CD8-positive, alpha-beta memory T cell (primary cell): ENCODE measurements around the gene GPX2. TPM values are rescaled to one million over a fixed set of nuclear protein-coding genes. Genes with fewer than 3 reads are reported as not detected.

Source experiments
- CTCF ChIA-PET: fragments of 350-600 bp; sonication (Branson Sonifier 250); formaldehyde crosslinking; loops from one replicate; lab custom pipeline; 2021; ENCODE audit warnings: antibody characterized with exemption; lab: Charles Lee
- POLR2A ChIA-PET: fragments of 350-600 bp; sonication (Branson Sonifier 250); formaldehyde crosslinking; loops from one replicate; lab custom pipeline; 2021; ENCODE audit warnings: antibody characterized with exemption; lab: Charles Lee
- DNase-seq, 5 donors: peaks; one replicate each; pipeline versions ENCODE4 v3.0.0 to v3.0.0-alpha.2; 2020 to 2022; ENCODE audit warnings: mixed read lengths in 1 of 5
- H3K27ac ChIP-seq: one replicate; pipeline ENCODE4 v1.7.0; 2013; ENCODE audit warnings: low read depth, mild to moderate bottlenecking, low read length, moderate library complexity
- H3K27me3 ChIP-seq: 2 replicates; pipeline ENCODE4 v1.7.0; 2013; ENCODE audit warnings: low read length, mild to moderate bottlenecking; ENCODE audit not compliant: insufficient read depth, poor library complexity, severe bottlenecking
- H3K36me3 ChIP-seq: 2 replicates; pipeline ENCODE4 v1.7.0; 2013; ENCODE audit warnings: mild to moderate bottlenecking, low read length, moderate library complexity; ENCODE audit not compliant: insufficient read depth
- H3K4me1 ChIP-seq: 2 replicates; pipeline ENCODE4 v1.7.0; 2013; ENCODE audit warnings: mild to moderate bottlenecking, low read length, moderate library complexity; ENCODE audit not compliant: insufficient read depth
- H3K4me3 ChIP-seq: 2 replicates; pipeline ENCODE4 v1.7.0; 2013; ENCODE audit warnings: mild to moderate bottlenecking, low read length
- H3K9me3 ChIP-seq: 2 replicates; pipeline ENCODE4 v1.7.0; 2013; ENCODE audit warnings: mild to moderate bottlenecking, low read length
- H3K27ac Mint-ChIP-seq, 8 donors: one replicate each; pipeline ENCODE4 v1.8.0; 2020 to 2021; ENCODE audit warnings: mixed read lengths in 8 of 8, mild to moderate bottlenecking in 6 of 8, inconsistent platforms in 3 of 8, moderate library complexity in 3 of 8
- H3K27me3 Mint-ChIP-seq, 2 donors: one replicate each; pipeline ENCODE4 v1.8.0; 2020 to 2021; ENCODE audit warnings: mixed read lengths in 2 of 2, mild to moderate bottlenecking in 1 of 2, moderate library complexity in 1 of 2
- H3K36me3 Mint-ChIP-seq, 3 donors: one replicate each; pipeline ENCODE4 v1.8.0; 2020 to 2021; ENCODE audit warnings: mixed read lengths in 3 of 3, inconsistent platforms in 1 of 3, mild to moderate bottlenecking in 1 of 3
- H3K4me1 Mint-ChIP-seq, 3 donors: one replicate each; pipeline ENCODE4 v1.8.0; 2020 to 2021; ENCODE audit warnings: mixed read lengths in 3 of 3, inconsistent platforms in 1 of 3, mild to moderate bottlenecking in 1 of 3
- H3K4me3 Mint-ChIP-seq, 7 donors: one replicate each; pipeline ENCODE4 v1.8.0; 2020 to 2021; ENCODE audit warnings: mixed read lengths in 7 of 7, mild to moderate bottlenecking in 6 of 7, moderate library complexity in 4 of 7, inconsistent platforms in 2 of 7
- H3K9me3 Mint-ChIP-seq, 5 donors: one replicate each; pipeline ENCODE4 v1.8.0; 2020 to 2022; ENCODE audit warnings: mixed read lengths in 5 of 5, mild to moderate bottlenecking in 3 of 5, moderate library complexity in 2 of 5, inconsistent platforms in 1 of 5
- polyA plus RNA-seq: library from polyadenylated mRNA; unstranded; fragments of 300-500 nt; fragmentation: Illumina TruSeq; gene quantifications from one replicate; pipeline ENCODE4 v1.2.3, GENCODE V29; 2021
- total RNA-seq, 2 experiments: library from RNA; stranded (reverse); gene quantifications; one replicate each; pipeline ENCODE4 v1.2.3, GENCODE V29; 2021

The GPX2 gene
- total and polyA plus RNA-seq, 3 experiments from 2014 or later, result not detected

DNA sequence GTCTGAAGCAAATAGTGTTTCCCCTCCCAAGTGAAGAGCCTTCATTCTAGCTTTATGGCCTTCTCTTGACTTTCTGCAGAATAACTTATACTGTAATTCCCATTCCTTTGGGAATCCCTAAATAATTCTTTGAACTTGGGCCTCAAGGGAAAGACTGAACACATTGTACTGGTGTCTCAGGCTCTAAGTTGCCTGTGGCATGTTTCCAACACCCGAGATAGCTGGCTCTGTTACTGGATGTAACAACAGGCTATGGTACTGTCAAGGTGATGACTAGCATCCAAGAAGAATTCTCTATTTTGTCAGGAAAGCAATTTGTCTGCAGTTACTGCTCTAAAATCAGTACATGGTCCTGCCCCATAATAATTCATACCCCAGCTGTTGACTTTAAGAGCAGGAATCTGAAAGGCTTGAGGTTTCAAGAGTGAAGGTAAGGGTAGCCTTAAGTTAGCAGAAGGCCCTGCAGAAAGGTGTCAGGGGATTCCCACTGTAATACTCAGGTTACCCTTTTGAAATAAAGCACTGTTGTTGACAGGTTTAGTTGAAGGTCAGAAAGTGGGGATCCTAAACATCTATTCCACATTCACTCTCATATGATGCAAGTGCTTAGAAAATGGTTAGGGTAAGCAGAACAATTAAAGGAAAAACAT lies 5.2 kb downstream of the GPX2 start:
- Mint-ChIP-seq H3K27me3 (no peaks in the 10 kb centered on the region), H3K9me3 (no peaks in the 10 kb centered on the region), H3K4me1 (peaks cover 50 to 76% (median 74%) of the 10 kb centered on the region in 3 donors), H3K27ac (peak overlapping the region in 7 of 8 donors; percentile 10 to 85 (median 61)), H3K4me3 (no peak overlapping the region), H3K36me3 (peaks cover 0 to 91% (median 20%) of the 10 kb centered on the region in 3 donors)
- Histone ChIP-seq H3K27ac (no peak overlapping the region), H3K9me3 (no peaks in the 10 kb centered on the region), H3K4me3 (no peak overlapping the region), H3K4me1 (peaks cover 28% of the 10 kb centered on the region), H3K36me3 (peaks cover 15% of the 10 kb centered on the region), H3K27me3 (no peaks in the 10 kb centered on the region)
- DNase-seq, result no peak
- CTCF ChIA-PET, result interaction anchor here (1.2 to 2.2 kb wide), 5 partner anchors 10 to 114 kb away, joined by 3 to 8 read pairs (median 6); no protein-coding TSS in a partner anchor
- POLR2A ChIA-PET, result interaction anchor here (0.6 kb wide), 1 partner anchor 248 kb away, joined by 3 read pairs; no protein-coding TSS in a partner anchor

DNA sequence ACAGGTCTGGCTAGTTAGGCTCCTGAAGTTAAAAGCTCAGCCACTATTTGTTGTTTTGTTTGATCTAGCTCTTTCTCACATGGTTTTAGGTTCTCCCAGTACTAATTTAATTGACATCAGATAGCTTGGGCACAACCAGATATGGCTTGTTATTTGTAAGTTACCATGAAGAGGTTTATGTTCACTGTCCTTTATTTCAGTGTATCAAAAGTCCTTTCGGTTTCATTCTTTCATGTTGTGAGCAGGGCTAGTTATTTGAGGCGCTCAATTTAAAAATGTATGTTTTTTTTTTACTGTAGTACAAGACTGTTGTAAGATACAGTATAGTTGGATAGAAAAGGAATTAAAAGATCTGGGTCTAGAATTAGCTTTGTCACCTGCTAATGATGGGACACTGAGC lies 7.0 kb downstream of the GPX2 start:
- ChIA-PET POLR2A (interaction anchor here (0.5 kb wide), 1 partner anchor 21 kb away, joined by 3 read pairs; no protein-coding TSS in a partner anchor), CTCF (interaction anchor here (1.0 to 2.2 kb wide), 7 partner anchors 8 to 112 kb away, joined by 3 to 8 read pairs (median 5); no protein-coding TSS in a partner anchor)
- peak overlapping the region in 7 of 8 donors; percentile 49 to 94 (median 70) for H3K27ac Mint-ChIP-seq
- H3K4me1 Mint-ChIP-seq, result peaks cover 51 to 70% (median 63%) of the 10 kb centered on the region in 3 donors
- Histone ChIP-seq H3K27ac (no peak overlapping the region), H3K4me1 (peaks cover 46% of the 10 kb centered on the region), H3K36me3 (peaks cover 25% of the 10 kb centered on the region), H3K4me3 (no peak overlapping the region), H3K27me3 (no peaks in the 10 kb centered on the region), H3K9me3 (no peaks in the 10 kb centered on the region)
- peak overlapping the region; percentile 8 to 74 (median 67) for H3K4me3 Mint-ChIP-seq
- H3K27me3 Mint-ChIP-seq, result no peaks in the 10 kb centered on the region
- no peak for DNase-seq
- no peaks in the 10 kb centered on the region for H3K9me3 Mint-ChIP-seq
- peaks cover 0 to 92% (median 19%) of the 10 kb centered on the region in 3 donors for H3K36me3 Mint-ChIP-seq

DNA sequence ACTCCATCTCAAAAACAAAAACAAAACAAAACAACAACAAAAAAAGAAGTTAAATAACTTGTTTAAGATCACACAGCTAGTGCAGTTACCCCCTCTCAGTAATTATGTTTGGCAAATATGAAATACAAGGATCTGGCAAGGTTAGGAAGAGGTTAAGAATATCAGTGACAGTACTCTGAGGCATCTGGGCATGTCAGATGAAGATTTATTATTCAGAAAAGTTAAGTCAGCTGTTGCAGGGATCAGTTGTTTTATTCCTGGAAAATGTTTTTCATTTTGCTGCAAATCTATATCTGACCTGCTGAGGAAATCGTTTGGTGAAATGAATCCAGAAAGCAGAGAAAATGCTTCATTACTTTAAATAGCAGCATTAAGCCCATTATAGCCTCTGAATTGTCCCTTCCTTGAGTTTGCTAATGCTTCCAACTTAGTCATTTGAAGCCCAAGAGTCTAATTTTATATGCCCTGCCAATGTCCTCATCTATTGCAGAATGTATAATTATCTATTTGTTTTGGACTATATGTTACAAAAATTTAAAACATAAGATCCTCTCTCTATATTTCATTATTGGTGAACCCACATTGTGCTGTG lies 8.1 kb downstream of the GPX2 start:
- H3K27ac Mint-ChIP-seq, result peak overlapping the region in 7 of 8 donors; percentile 1 to 94 (median 51)
- peaks cover 0 to 88% (median 16%) of the 10 kb centered on the region in 3 donors for H3K36me3 Mint-ChIP-seq
- H3K9me3 Mint-ChIP-seq, result no peaks in the 10 kb centered on the region
- no peak for DNase-seq
- H3K36me3 ChIP-seq, result peaks cover 25% of the 10 kb centered on the region
- H3K27me3 Mint-ChIP-seq, result no peaks in the 10 kb centered on the region
- H3K27ac ChIP-seq, result no peak overlapping the region
- no peaks in the 10 kb centered on the region for H3K27me3 ChIP-seq
- no peak overlapping the region for H3K4me3 ChIP-seq
- H3K4me1 ChIP-seq, result peaks cover 57% of the 10 kb centered on the region
- H3K9me3 ChIP-seq, result no peaks in the 10 kb centered on the region
- H3K4me1 Mint-ChIP-seq, result peaks cover 43 to 61% (median 54%) of the 10 kb centered on the region in 3 donors
- H3K4me3 Mint-ChIP-seq, result no peak overlapping the region
- ChIA-PET POLR2A (no interaction called here), CTCF (no interaction called here)

DNA sequence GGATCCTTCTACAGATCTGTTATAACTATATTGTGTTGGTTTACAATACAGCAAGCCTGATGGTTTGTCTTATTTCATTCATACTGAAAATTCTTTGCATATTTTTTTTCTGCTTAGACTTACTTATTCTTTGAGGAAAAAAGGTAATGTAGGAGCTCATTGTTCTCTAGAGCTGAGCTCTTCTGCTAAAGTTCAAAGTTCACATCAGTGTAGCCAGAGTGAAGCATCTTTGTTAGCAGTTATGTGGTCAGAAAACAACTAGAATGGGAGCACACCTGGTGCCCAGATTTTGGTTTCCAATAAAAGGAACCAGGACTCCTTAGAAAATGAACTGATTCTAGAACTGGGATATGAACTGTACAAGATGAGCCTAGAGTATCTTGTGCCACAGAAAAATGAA lies 10.3 kb downstream of the GPX2 start:
- H3K4me1 Mint-ChIP-seq, result peaks cover 36 to 42% (median 37%) of the 10 kb centered on the region in 3 donors
- no peaks in the 10 kb centered on the region for H3K27me3 ChIP-seq
- H3K27me3 Mint-ChIP-seq, result no peaks in the 10 kb centered on the region
- peak overlapping the region in 3 of 8 donors; percentile 12 to 72 (median 48) for H3K27ac Mint-ChIP-seq
- DNase-seq, result no peak
- H3K4me3 Mint-ChIP-seq, result no peak overlapping the region
- H3K36me3 ChIP-seq, result peaks cover 25% of the 10 kb centered on the region
- POLR2A ChIA-PET, result no interaction called here
- peaks cover 67% of the 10 kb centered on the region for H3K4me1 ChIP-seq
- CTCF ChIA-PET, result no interaction called here
- no peaks in the 10 kb centered on the region for H3K9me3 Mint-ChIP-seq
- H3K4me3 ChIP-seq, result no peak overlapping the region
- H3K27ac ChIP-seq, result no peak overlapping the region
- H3K36me3 Mint-ChIP-seq, result peaks cover 0 to 69% (median 14%) of the 10 kb centered on the region in 3 donors
- H3K9me3 ChIP-seq, result no peaks in the 10 kb centered on the region

DNA sequence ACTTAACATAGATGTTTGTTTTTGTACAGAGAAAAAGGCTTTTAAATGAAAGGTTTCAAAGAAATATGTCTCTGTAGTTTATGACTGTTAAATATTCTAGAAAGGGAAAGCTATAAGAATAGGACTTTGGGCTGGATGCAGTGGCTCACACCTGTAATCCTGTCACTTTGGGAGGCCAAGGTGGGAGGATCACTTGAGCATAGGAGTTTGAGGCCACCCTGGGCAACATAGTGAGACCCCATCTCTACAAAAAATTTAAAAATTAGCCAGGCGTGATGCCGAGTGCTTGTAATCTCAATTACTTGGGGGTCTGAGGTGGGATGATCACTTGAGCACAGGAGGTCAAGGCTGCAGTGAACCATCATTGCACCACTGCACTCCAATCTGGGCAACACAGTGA lies 11.4 kb downstream of the GPX2 start:
- Histone ChIP-seq H3K27me3 (no peaks in the 10 kb centered on the region), H3K36me3 (peaks cover 31% of the 10 kb centered on the region), H3K9me3 (no peaks in the 10 kb centered on the region), H3K27ac (no peak overlapping the region), H3K4me3 (no peak overlapping the region), H3K4me1 (peaks cover 68% of the 10 kb centered on the region)
- no peak overlapping the region for H3K4me3 Mint-ChIP-seq
- H3K4me1 Mint-ChIP-seq, result peaks cover 31 to 35% (median 32%) of the 10 kb centered on the region in 3 donors
- peaks cover 3 to 71% (median 19%) of the 10 kb centered on the region in 3 donors for H3K36me3 Mint-ChIP-seq
- ChIA-PET CTCF (interaction anchor here (1.2 kb wide), 1 partner anchor 9 kb away, joined by 3 read pairs; no protein-coding TSS in a partner anchor), POLR2A (interaction anchor here (1.0 kb wide), 1 partner anchor 17 kb away, joined by 4 read pairs; the partner anchor contains the start of gene CHURC1)
- no peaks in the 10 kb centered on the region for H3K27me3 Mint-ChIP-seq
- H3K27ac Mint-ChIP-seq, result peak overlapping the region in 4 of 8 donors; percentile 66 to 97 (median 82)
- no peak for DNase-seq
- no peaks in the 10 kb centered on the region for H3K9me3 Mint-ChIP-seq

DNA sequence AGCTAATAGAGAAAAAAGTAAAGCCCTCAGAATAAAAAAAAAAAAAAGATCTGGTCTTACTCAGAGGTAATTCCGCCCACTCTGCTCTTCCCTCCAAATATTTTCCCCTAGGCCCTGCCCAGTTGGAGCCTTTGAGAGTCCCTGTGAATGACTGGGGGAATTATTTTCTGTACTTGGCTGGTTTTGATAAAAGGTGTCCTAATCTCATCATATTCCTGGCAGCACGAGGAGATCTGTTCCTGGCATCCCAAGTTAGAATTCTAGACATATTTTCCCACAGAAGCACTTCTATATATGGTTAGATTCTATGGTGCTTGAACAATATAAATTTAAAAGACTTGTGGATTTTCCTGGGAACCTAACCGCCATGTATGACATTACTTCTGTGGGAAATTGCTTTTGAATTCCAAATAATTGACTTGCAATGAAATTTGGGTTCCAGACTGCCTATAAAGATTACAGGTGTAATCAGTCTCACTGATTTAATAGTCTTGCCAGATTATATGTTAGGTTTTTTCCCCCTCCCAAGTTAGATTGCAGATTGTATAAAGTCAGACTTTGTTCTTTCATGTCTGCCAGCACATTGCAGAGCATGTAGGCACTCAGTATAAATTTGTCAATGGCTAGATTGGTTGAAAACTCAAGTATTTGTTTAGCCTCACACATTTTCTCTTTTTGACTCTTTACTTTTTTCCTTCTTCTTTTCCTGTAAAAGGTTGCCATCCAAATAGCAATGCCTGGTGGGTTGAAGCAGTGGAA lies 12.3 kb downstream of the GPX2 start:
- no peak for DNase-seq
- Mint-ChIP-seq H3K27ac (peak overlapping the region in 2 of 8 donors; percentile 86 to 97), H3K36me3 (peaks cover 3 to 71% (median 18%) of the 10 kb centered on the region in 3 donors), H3K4me1 (peaks cover 22 to 29% (median 26%) of the 10 kb centered on the region in 3 donors), H3K27me3 (no peaks in the 10 kb centered on the region), H3K9me3 (no peaks in the 10 kb centered on the region), H3K4me3 (peak overlapping the region in 3 of 7 donors; percentile 13 to 58 (median 30))
- H3K27ac ChIP-seq, result no peak overlapping the region
- peaks cover 34% of the 10 kb centered on the region for H3K36me3 ChIP-seq
- ChIA-PET POLR2A (no interaction called here), CTCF (interaction anchor here (0.5 to 1.2 kb wide), 2 partner anchors 10 to 239 kb away, joined by 3 read pairs; no protein-coding TSS in a partner anchor)
- peaks cover 65% of the 10 kb centered on the region for H3K4me1 ChIP-seq
- H3K9me3 ChIP-seq, result no peaks in the 10 kb centered on the region
- no peak overlapping the region for H3K4me3 ChIP-seq
- no peaks in the 10 kb centered on the region for H3K27me3 ChIP-seq

DNA sequence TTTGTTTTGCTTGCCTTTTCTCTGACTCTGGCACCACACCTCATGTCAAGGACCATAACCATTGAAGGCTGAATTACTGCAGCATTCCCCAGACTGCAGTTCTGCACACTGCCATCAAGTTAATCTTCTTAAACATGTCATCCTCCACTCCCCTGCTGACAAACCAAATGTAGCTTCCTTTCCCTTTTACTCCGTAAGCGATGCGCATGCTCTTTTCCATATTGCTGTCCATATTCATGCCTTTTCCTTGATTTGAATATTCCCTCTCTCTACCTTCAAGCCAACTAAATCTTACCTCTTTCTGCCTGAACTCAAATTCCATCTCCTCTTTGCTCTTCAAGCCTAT lies 13.6 kb downstream of the GPX2 start:
- Histone ChIP-seq H3K4me1 (peaks cover 76% of the 10 kb centered on the region), H3K27ac (peak overlapping the region; percentile 2), H3K9me3 (no peaks in the 10 kb centered on the region), H3K36me3 (peaks cover 43% of the 10 kb centered on the region), H3K4me3 (peak overlapping the region; percentile 33), H3K27me3 (no peaks in the 10 kb centered on the region)
- Mint-ChIP-seq H3K4me3 (no peak overlapping the region), H3K27me3 (no peaks in the 10 kb centered on the region), H3K4me1 (peaks cover 19 to 26% (median 25%) of the 10 kb centered on the region in 3 donors), H3K36me3 (peaks cover 7 to 68% (median 19%) of the 10 kb centered on the region in 3 donors), H3K27ac (no peak overlapping the region), H3K9me3 (no peaks in the 10 kb centered on the region)
- ChIA-PET CTCF (interaction anchor here (1.1 kb wide), 1 partner anchor 58 kb away, joined by 3 read pairs; the partner anchor contains the start of gene FNTB), POLR2A (interaction anchor here (2.2 kb wide), 1 partner anchor 14 kb away, joined by 8 read pairs; the partner anchor contains the start of gene CHURC1)
- DNase-seq, result no peak
